HEK293T (cell line): Measurements from ENCODE around the gene HEATR5A.
"Not testable (repeated sequence)": the region's sequence is repeated elsewhere in the genome, so short reads cannot be mapped to it uniquely, and the experiment has no call there.

ENCODE experiments used
- CTCF ChIA-PET: fragments of 350-600 bp; formaldehyde crosslinking; extraction: SDS; loops from one replicate; lab custom pipeline; 2021; ENCODE audit warnings: antibody characterized with exemption, inconsistent platforms; lab: Yijun Ruan, JAX
- POLR2A ChIA-PET: fragments of 350-600 bp; formaldehyde crosslinking; extraction: SDS; loops from one replicate; lab custom pipeline; 2020; ENCODE audit warnings: antibody characterized with exemption, inconsistent platforms; lab: Yijun Ruan, JAX
- DNase-seq: peaks from one replicate; pipeline ENCODE4 v3.0.0; 2012; ENCODE audit warnings: mixed read lengths; ENCODE audit errors: extremely low spot score
- ARNT ChIP-seq: fragments of 450-650 bp; IDR thresholded peaks from 2 replicates; pipeline ENCODE4 v1.6.1; 2017; ENCODE audit warnings: mild to moderate bottlenecking
- BHLHE40 ChIP-seq: fragments of 450-650 bp; IDR thresholded peaks from 2 replicates; pipeline ENCODE4 v1.6.1; 2016; ENCODE audit warnings: mild to moderate bottlenecking, moderate library complexity, borderline replicate concordance
- CTBP1 ChIP-seq: fragments of 450-650 bp; IDR thresholded peaks from 2 replicates; pipeline ENCODE4 v1.6.1; 2016; ENCODE audit warnings: borderline replicate concordance
- ELF4 ChIP-seq: fragments of 450-650 bp; IDR thresholded peaks from 2 replicates; pipeline ENCODE4 v1.6.1; 2017; ENCODE audit warnings: antibody characterized with exemption
- FOXA1 ChIP-seq: fragments of 450-650 bp; IDR thresholded peaks from 2 replicates; pipeline ENCODE4 v1.6.1; 2016; ENCODE audit warnings: mild to moderate bottlenecking
- FOXK2 ChIP-seq: fragments of 450-650 bp; IDR thresholded peaks from 2 replicates; pipeline ENCODE4 v1.6.1; 2016; ENCODE audit warnings: mild to moderate bottlenecking
- FOXM1 ChIP-seq: fragments of 450-650 bp; IDR thresholded peaks from 2 replicates; pipeline ENCODE4 v1.6.1; 2017; ENCODE audit warnings: mild to moderate bottlenecking, borderline replicate concordance
- HDGF ChIP-seq: fragments of 450-650 bp; IDR thresholded peaks from 2 replicates; pipeline ENCODE4 v1.6.1; 2017; ENCODE audit warnings: antibody characterized with exemption, borderline replicate concordance
- L3MBTL2 ChIP-seq: fragments of 450-650 bp; conservative IDR thresholded peaks from 2 replicates; pipeline ENCODE4 v1.6.1; 2016; ENCODE audit warnings: mild to moderate bottlenecking
- LEF1 ChIP-seq: fragments of 450-650 bp; IDR thresholded peaks from 2 replicates; pipeline ENCODE4 v1.6.1; 2017; ENCODE audit warnings: mild to moderate bottlenecking, borderline replicate concordance
- NFRKB ChIP-seq: fragments of 450-650 bp; IDR thresholded peaks from 2 replicates; pipeline ENCODE4 v1.6.1; 2016; ENCODE audit warnings: mild to moderate bottlenecking, moderate library complexity
- PKNOX1 ChIP-seq: fragments of 450-650 bp; IDR thresholded peaks from 2 replicates; pipeline ENCODE4 v1.6.1; 2016
- SP1 ChIP-seq: fragments of 450-650 bp; IDR thresholded peaks from 2 replicates; pipeline ENCODE4 v1.6.1; 2017
- SUZ12 ChIP-seq: fragments of 450-650 bp; IDR thresholded peaks from 2 replicates; pipeline ENCODE4 v1.6.1; 2016; ENCODE audit warnings: mild to moderate bottlenecking
- TARDBP ChIP-seq: fragments of 450-650 bp; IDR thresholded peaks from 2 replicates; pipeline ENCODE4 v1.6.1; 2016
- ZNF384 ChIP-seq: fragments of 450-650 bp; IDR thresholded peaks from 2 replicates; pipeline ENCODE4 v1.6.1; 2016

HEATR5A gene

GRCh38 chr14:31440280-31440679, 19.9 kb upstream of the HEATR5A start:
- POLR2A ChIA-PET = interaction anchor here (0.8 kb wide), 1 partner anchor 20 kb away, joined by 3 read pairs; the partner anchor contains the start of gene HEATR5A
- CTCF ChIA-PET = no interaction called here
- TF ChIP-seq HDGF = no peak
- TF ChIP-seq ZNF384 = no peak
- no peak for TF ChIP-seq ARNT
- DNase-seq = no peak

GRCh38 chr14:31439561-31439960, 19.2 kb upstream of the HEATR5A start:
- POLR2A ChIA-PET = interaction anchor here (0.8 kb wide), 1 partner anchor 19 kb away, joined by 3 read pairs; the partner anchor contains the start of gene HEATR5A
- CTCF ChIA-PET = interaction anchor here (0.6 kb wide), 1 partner anchor 151 kb away, joined by 3 read pairs; no protein-coding TSS in a partner anchor
- DNase-seq = no peak
- no peak for TF ChIP-seq FOXA1
- TF ChIP-seq NFRKB = no peak
- TF ChIP-seq L3MBTL2 = no peak
- TF ChIP-seq HDGF = no peak
- no peak for TF ChIP-seq BHLHE40
- TF ChIP-seq SUZ12 = no peak
- no peak for TF ChIP-seq FOXK2
- TF ChIP-seq FOXM1 = no peak
- no peak for TF ChIP-seq LEF1
- no peak for TF ChIP-seq TARDBP
- TF ChIP-seq ELF4 = no peak
- no peak for TF ChIP-seq ZNF384
- no peak for TF ChIP-seq PKNOX1
- no peak for TF ChIP-seq ARNT
- no peak for TF ChIP-seq SP1
- no peak for TF ChIP-seq CTBP1

- POLR2A ChIA-PET, DNase-seq, CTCF ChIA-PET: not testable (repeated sequence)
These were observed 16.8 kb upstream of the HEATR5A start for GRCh38 chr14:31437045-31437691.

- ChIA-PET POLR2A (interaction anchor here (1.2 kb wide), 1 partner anchor 15 kb away, joined by 4 read pairs; the partner anchor contains the start of gene HEATR5A), CTCF (no interaction called here)
- DNase-seq = no peak
- TF ChIP-seq ZNF384 = no peak
- TF ChIP-seq NFRKB = no peak
- TF ChIP-seq CTBP1 = no peak
- no peak for TF ChIP-seq FOXM1
- TF ChIP-seq FOXK2 = no peak
- no peak for TF ChIP-seq FOXA1
- no peak for TF ChIP-seq BHLHE40
- TF ChIP-seq L3MBTL2 = no peak
- no peak for TF ChIP-seq TARDBP
- TF ChIP-seq LEF1 = no peak
- no peak for TF ChIP-seq ELF4
- no peak for TF ChIP-seq SUZ12
- no peak for TF ChIP-seq HDGF
- TF ChIP-seq ARNT = no peak
- no peak for TF ChIP-seq SP1
These were observed 14.9 kb upstream of the HEATR5A start for GRCh38 chr14:31435276-31435675.

- DNase-seq = no peak
- ChIA-PET CTCF (no interaction called here), POLR2A (no interaction called here)
- TF ChIP-seq NFRKB = no peak
- TF ChIP-seq FOXA1 = no peak
- TF ChIP-seq FOXM1 = no peak
- no peak for TF ChIP-seq ELF4
- no peak for TF ChIP-seq L3MBTL2
- no peak for TF ChIP-seq LEF1
- TF ChIP-seq SP1 = no peak
- no peak for TF ChIP-seq HDGF
These were observed 10.4 kb upstream of the HEATR5A start for GRCh38 chr14:31430634-31431264.

GRCh38 chr14:31429791-31430190, 9.4 kb upstream of the HEATR5A start:
- no peak for TF ChIP-seq SP1
- no peak for TF ChIP-seq L3MBTL2
- TF ChIP-seq TARDBP = no peak
- no peak for TF ChIP-seq FOXA1
- TF ChIP-seq FOXM1 = no peak
- TF ChIP-seq LEF1 = no peak
- no peak for TF ChIP-seq CTBP1
- no peak for TF ChIP-seq HDGF
- no peak for TF ChIP-seq SUZ12
- DNase-seq = no peak
- CTCF ChIA-PET = no interaction called here
- POLR2A ChIA-PET = no interaction called here

- TF ChIP-seq CTBP1 = no peak
- TF ChIP-seq SUZ12 = no peak
- no peak for TF ChIP-seq BHLHE40
- TF ChIP-seq ELF4 = no peak
- no peak for TF ChIP-seq TARDBP
- TF ChIP-seq HDGF = no peak
- no peak for TF ChIP-seq SP1
- TF ChIP-seq L3MBTL2 = no peak
- no peak for TF ChIP-seq NFRKB
- TF ChIP-seq FOXM1 = no peak
- no peak for TF ChIP-seq FOXA1
- TF ChIP-seq ZNF384 = no peak
- TF ChIP-seq ARNT = no peak
- no peak for TF ChIP-seq PKNOX1
- no peak for TF ChIP-seq LEF1
- no peak for TF ChIP-seq FOXK2
- ChIA-PET POLR2A (interaction anchor here (1.7 kb wide), 1 partner anchor 7 kb away, joined by 9 read pairs; the partner anchor contains the start of gene HEATR5A), CTCF (no interaction called here)
- no peak for DNase-seq
These were observed 7.7 kb upstream of the HEATR5A start for GRCh38 chr14:31428011-31428410.
